Stimulated activated CD4-positive, alpha-beta T cell treated with anti-CD3 and anti-CD28 coated beads, Interleukin-1b, Interleukin-23, amount 100 ng/mL, for 4 hours (primary cell): Measurements from ENCODE around the gene PLEKHJ1.
"Not testable (repeated sequence)": the region's sequence is repeated elsewhere in the genome, so short reads cannot be mapped to it uniquely, and the experiment has no call there.

Source experiments
- DNase-seq, 2 donors: peaks; one replicate each; pipeline ENCODE4 v3.0.0-alpha.2; 2020; ENCODE audit warnings: low read depth in 2 of 2

Gene PLEKHJ1

GRCh38 chr19:2236314-2237050 is at the start of gene PLEKHJ1, which contains the start of gene SF3A2:
Gene PLEKHJ1 (minus strand): TSS chr19:2236329. CDS start chr19:2236248, 81 bp downstream.
Gene SF3A2 (plus strand): TSS chr19:2236824. CDS start chr19:2243419, 6,595 bp downstream.
- DNase-seq: peak; percentile 97 to 99

GRCh38 chr19:2283835-2284507 is 47.8 kb upstream of the PLEKHJ1 start:
- no peak for DNase-seq

- no peak for DNase-seq
These were observed 46.7 kb upstream of the PLEKHJ1 start for GRCh38 chr19:2282862-2283237.

GRCh38 chr19:2282062-2282861 is 46.1 kb upstream of the PLEKHJ1 start, which contains the start of gene PEAK3:
Gene PEAK3 (minus strand): TSS chr19:2282175. CDS start chr19:2280931, 1,244 bp downstream.
- DNase-seq: no peak

- DNase-seq: not testable (repeated sequence)
These were observed 45.3 kb upstream of the PLEKHJ1 start for GRCh38 chr19:2281265-2282061.

- DNase-seq: no peak
These were observed 44.6 kb upstream of the PLEKHJ1 start for GRCh38 chr19:2280633-2281264.

GRCh38 chr19:2278459-2279158 is 42.5 kb upstream of the PLEKHJ1 start:
- DNase-seq: no peak

GRCh38 chr19:2277138-2277537 is 41.0 kb upstream of the PLEKHJ1 start:
- DNase-seq: no peak

GRCh38 chr19:2276429-2276986 is 40.4 kb upstream of the PLEKHJ1 start:
- no peak for DNase-seq

GRCh38 chr19:2275588-2276428 is 39.7 kb upstream of the PLEKHJ1 start:
- DNase-seq: no peak

GRCh38 chr19:2274931-2275535 is 38.9 kb upstream of the PLEKHJ1 start:
- DNase-seq: no peak

GRCh38 chr19:2274185-2274711 is 38.1 kb upstream of the PLEKHJ1 start:
- DNase-seq: no peak

- DNase-seq: peak in 1 of 2 donors; percentile 68
These were observed 37.4 kb upstream of the PLEKHJ1 start for GRCh38 chr19:2273356-2274184.

- no peak for DNase-seq
These were observed 35.3 kb upstream of the PLEKHJ1 start for GRCh38 chr19:2271234-2272103.

GRCh38 chr19:2270423-2271233 is 34.5 kb upstream of the PLEKHJ1 start:
- DNase-seq: peak; percentile 62 to 68

GRCh38 chr19:2270157-2270422 is 34.0 kb upstream of the PLEKHJ1 start:
- DNase-seq: peak in 1 of 2 donors; percentile 44
